ENCODE results near the gene PLPPR2.
"Not testable (repeated sequence)": the region's sequence is repeated elsewhere in the genome, so short reads cannot be mapped to it uniquely, and the experiment has no call there.

Gene PLPPR2

GRCh38 chr19:11324079-11324661 lies 31.1 kb upstream of the PLPPR2 start:
- TF ChIP-seq CTCF (IDR thresholded peaks at IDR 0.05; ENCODE audit: extremely low read depth, missing control alignments): no peak
- DNase-seq (ENCODE audit: low spot score): peak; percentile 71

DNA sequence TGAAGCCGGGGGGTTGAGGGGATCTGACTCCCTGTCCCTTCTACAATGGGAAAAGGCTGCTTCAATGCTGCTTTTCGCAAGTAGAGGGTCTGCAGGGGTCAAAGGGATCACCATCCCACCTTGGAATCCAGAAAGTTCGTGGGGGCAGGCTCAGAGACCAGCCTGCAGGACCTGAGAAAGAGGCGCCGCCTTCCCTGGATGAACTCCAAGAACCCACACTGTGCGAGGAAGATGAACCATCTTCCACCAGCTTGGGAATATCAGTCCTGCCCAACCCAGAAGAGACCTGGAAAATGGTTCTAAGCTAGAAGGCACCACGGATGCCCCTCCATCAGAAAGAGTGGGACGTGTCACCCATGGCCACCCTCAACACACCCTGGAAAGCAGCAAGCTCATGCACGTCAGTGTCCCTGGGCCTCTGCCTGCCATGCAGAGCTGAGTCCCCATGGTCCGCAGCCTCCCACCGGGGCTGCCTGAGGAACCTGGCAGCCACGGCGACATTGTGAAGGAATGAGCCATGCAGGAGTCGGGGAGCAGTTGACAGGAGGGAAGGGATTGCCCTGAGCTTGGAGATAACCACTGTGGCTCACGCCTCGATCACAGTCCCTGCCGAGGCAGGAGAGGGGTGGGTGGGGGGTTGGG lies 30.4 kb upstream of the PLPPR2 start:
- no peak for TF ChIP-seq CTCF (IDR thresholded peaks at IDR 0.05; ENCODE audit: extremely low read depth, missing control alignments)

GRCh38 chr19:11325544-11325943 lies 29.7 kb upstream of the PLPPR2 start:
- no peak for DNase-seq (ENCODE audit: low spot score)
- no peak for TF ChIP-seq CTCF (IDR thresholded peaks at IDR 0.05; ENCODE audit: extremely low read depth, missing control alignments)

More for the DNA sequence above, 30.4 kb upstream of the PLPPR2 start:
- no peak for DNase-seq (ENCODE audit: low spot score)

- DNase-seq (ENCODE audit: low spot score): no peak
- no peak for TF ChIP-seq CTCF (IDR thresholded peaks at IDR 0.05; ENCODE audit: extremely low read depth, missing control alignments)
Measured at GRCh38 chr19:11330127-11330526, 25.1 kb upstream of the PLPPR2 start.

GRCh38 chr19:11331502-11331901 lies 23.7 kb upstream of the PLPPR2 start:
- DNase-seq (ENCODE audit: low spot score): no peak
- TF ChIP-seq CTCF (IDR thresholded peaks at IDR 0.05; ENCODE audit: extremely low read depth, missing control alignments): no peak

- no peak for DNase-seq (ENCODE audit: low spot score)
- no peak for TF ChIP-seq CTCF (IDR thresholded peaks at IDR 0.05; ENCODE audit: extremely low read depth, missing control alignments)
Measured at GRCh38 chr19:11332822-11333221, 22.4 kb upstream of the PLPPR2 start.

GRCh38 chr19:11333838-11334237 lies 21.4 kb upstream of the PLPPR2 start:
- not testable (repeated sequence) for DNase-seq (ENCODE audit: low spot score)

All from GM20000 (cell line).